GM18870 (cell line): ENCODE data around the gene FXN.
"Not testable (repeated sequence)": the region's sequence is repeated elsewhere in the genome, so short reads cannot be mapped to it uniquely, and the experiment has no call there.

Experiments used
- ATAC-seq: cut with Tn5 transposase; IDR thresholded peaks from one replicate; pipeline ENCODE4 v1.9.1; 2021; ENCODE audit warnings: moderate library complexity; ENCODE audit not compliant: unreplicated experiment

The FXN gene

GRCh38 chr9:69035438-69036308 lies at the start of gene FXN:
TSS of gene FXN (plus strand) at chr9:69035752. CDS start at chr9:69035783, 31 bp downstream.
- ATAC-seq: peak; percentile 84

- ATAC-seq: not testable (repeated sequence)
These were observed 48.6 kb upstream of the FXN start for GRCh38 chr9:68986949-68987348.

- no peak for ATAC-seq
These were observed 44.1 kb upstream of the FXN start for GRCh38 chr9:68991457-68991856.

GRCh38 chr9:68995776-68996175 lies 39.8 kb upstream of the FXN start:
- ATAC-seq: no peak

- ATAC-seq: no peak
These were observed 39.1 kb upstream of the FXN start for GRCh38 chr9:68996462-68996861.

- ATAC-seq: no peak
These were observed 37.9 kb upstream of the FXN start for GRCh38 chr9:68997666-68998065.

- ATAC-seq: no peak
These were observed 37.2 kb upstream of the FXN start for GRCh38 chr9:68998385-68998784.

GRCh38 chr9:68998812-68999211 lies 36.7 kb upstream of the FXN start:
- no peak for ATAC-seq

- peak; percentile 78 for ATAC-seq
These were observed 36.0 kb upstream of the FXN start for GRCh38 chr9:68999393-69000105.

- ATAC-seq: no peak
These were observed 33.6 kb upstream of the FXN start for GRCh38 chr9:69001921-69002320.

- no peak for ATAC-seq
These were observed 32.5 kb upstream of the FXN start for GRCh38 chr9:69003051-69003450.

GRCh38 chr9:69004836-69005235 lies 30.7 kb upstream of the FXN start:
- no peak for ATAC-seq

GRCh38 chr9:69009708-69010107 lies 25.8 kb upstream of the FXN start:
- no peak for ATAC-seq

- no peak for ATAC-seq
These were observed 22.7 kb upstream of the FXN start for GRCh38 chr9:69012696-69013381.

- ATAC-seq: no peak
These were observed 22.2 kb upstream of the FXN start for GRCh38 chr9:69013382-69013727.

GRCh38 chr9:69014013-69014412 lies 21.5 kb upstream of the FXN start, which contains the start of gene PRKACG:
TSS of gene PRKACG (minus strand) at chr9:69014113. CDS start at chr9:69014092, 21 bp downstream.
- no peak for ATAC-seq

GRCh38 chr9:69016191-69017096 lies 19.1 kb upstream of the FXN start:
- no peak for ATAC-seq

GRCh38 chr9:69018737-69019136 lies 16.8 kb upstream of the FXN start:
- no peak for ATAC-seq

GRCh38 chr9:69019808-69020207 lies 15.7 kb upstream of the FXN start:
- no peak for ATAC-seq

- ATAC-seq: no peak
These were observed 15.0 kb upstream of the FXN start for GRCh38 chr9:69020301-69021145.
